ENCODE results near the gene BNIP3.

DNA sequence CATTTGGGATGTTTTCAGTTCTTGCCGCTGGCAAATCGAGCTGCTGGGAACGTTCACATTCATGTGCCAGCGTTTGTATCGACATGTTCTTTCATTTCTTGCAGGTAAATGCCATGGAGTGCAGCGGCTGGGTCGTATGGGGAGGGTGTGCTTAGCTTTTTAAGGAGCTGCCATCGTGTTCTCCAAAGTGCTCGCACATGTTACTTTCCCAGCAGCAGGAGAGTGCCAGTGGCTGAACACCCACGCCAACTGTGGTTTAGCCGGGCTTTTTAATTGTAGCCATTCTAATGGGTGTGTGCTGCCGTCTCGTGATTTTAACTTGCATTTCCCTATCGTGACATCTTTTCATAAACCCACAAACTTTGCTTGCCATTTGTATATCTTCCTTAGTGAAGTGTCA lies 11.6 kb upstream of the BNIP3 start:
- TF ChIP-seq, protein P1, sequence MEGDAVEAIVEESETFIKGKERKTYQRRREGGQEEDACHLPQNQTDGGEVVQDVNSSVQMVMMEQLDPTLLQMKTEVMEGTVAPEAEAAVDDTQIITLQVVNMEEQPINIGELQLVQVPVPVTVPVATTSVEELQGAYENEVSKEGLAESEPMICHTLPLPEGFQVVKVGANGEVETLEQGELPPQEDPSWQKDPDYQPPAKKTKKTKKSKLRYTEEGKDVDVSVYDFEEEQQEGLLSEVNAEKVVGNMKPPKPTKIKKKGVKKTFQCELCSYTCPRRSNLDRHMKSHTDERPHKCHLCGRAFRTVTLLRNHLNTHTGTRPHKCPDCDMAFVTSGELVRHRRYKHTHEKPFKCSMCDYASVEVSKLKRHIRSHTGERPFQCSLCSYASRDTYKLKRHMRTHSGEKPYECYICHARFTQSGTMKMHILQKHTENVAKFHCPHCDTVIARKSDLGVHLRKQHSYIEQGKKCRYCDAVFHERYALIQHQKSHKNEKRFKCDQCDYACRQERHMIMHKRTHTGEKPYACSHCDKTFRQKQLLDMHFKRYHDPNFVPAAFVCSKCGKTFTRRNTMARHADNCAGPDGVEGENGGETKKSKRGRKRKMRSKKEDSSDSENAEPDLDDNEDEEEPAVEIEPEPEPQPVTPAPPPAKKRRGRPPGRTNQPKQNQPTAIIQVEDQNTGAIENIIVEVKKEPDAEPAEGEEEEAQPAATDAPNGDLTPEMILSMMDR (IDR thresholded peaks at IDR 0.05; ENCODE audit: control extremely low read depth in 1 of 3, insufficient read depth in 1 of 3, low read depth in 1 of 3, low read length in 3 of 3) = no peak
- TF ChIP-seq, protein P2, sequence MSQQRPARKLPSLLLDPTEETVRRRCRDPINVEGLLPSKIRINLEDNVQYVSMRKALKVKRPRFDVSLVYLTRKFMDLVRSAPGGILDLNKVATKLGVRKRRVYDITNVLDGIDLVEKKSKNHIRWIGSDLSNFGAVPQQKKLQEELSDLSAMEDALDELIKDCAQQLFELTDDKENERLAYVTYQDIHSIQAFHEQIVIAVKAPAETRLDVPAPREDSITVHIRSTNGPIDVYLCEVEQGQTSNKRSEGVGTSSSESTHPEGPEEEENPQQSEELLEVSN (IDR thresholded peaks at IDR 0.05) = no peak
- TF ChIP-seq CBX8 (IDR thresholded peaks at IDR 0.05; ENCODE audit: borderline replicate concordance, low read depth, low read length) = no peak
